ENCODE measurements around the gene PTPRM.

The PTPRM gene

DNA sequence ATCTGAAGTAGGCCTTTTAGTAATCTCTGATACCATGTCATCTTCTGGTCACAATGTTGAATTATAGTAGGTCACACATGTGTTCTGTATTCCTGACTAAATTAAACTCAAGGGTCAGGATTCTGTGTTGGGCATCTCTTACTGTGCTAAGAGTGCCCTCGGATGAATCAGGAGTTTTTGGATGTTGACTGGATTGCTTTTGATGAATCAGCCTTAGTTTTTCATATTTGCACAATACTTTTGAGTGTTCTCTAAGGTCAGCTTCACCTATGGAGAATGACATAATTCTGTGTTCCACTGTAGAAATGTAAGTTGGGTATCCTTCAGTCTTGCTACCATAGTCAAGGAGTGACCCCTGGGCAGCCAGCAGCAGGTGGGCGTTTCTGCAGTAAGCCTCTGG, 190.1 kb downstream of the PTPRM start:
- no peak for DNase-seq (ENCODE audit: low spot score)

- DNase-seq (ENCODE audit: low spot score) = no peak
Observed at GRCh38 chr18:7758764-7759163, 191.6 kb downstream of the PTPRM start.

DNA sequence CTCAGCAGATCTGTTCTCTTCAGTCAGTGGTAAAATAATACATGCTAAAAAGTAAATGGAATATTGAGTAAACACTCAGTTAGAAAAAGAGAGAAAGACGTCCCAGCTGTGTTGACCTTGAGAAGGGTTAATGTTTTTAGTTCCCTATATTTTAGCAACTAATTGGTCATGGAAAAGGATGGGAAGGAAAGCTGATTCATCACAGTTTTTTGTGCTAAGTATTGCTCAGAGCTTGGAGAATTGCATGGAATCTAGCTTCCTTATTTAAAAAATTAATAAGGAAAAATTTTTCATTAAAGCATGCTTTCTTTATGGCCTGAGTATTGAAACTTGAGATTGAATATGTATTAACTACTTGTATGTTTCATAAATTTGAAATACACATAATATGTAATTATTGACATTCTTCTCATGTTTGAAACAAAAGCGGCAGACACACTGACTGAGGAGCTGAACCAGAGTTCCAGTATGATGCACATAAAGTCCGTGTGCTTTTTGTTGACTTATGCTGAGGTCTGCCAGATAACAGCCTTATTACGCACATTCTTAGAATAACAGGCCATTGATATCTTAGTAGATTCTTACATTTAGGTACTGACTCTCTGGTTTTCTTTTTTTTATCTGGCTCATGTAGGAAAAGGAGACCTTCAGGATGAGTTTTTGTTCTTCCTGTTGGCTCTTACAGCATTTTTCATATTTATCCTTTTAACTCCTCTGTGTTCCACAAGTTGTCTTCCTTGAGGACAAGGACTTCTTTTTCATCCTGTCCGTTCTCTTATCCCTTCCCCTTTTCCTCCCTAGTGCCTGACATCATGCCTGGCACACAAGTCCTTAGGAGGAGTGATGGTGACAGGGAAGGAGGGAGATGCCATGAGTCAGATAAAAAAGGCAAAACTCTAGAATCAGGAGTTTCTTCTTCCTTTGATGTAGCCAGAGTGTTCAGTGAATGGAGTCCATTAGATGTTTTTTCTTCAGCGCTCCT, 194.1 kb downstream of the PTPRM start:
- DNase-seq (ENCODE audit: low spot score) = peak; percentile 48

GRCh38 chr18:7764405-7764804, 197.3 kb downstream of the PTPRM start:
- DNase-seq (ENCODE audit: low spot score) = peak; percentile 55

- no peak for DNase-seq (ENCODE audit: low spot score)
Observed at GRCh38 chr18:7766346-7766745, 199.2 kb downstream of the PTPRM start.

DNA sequence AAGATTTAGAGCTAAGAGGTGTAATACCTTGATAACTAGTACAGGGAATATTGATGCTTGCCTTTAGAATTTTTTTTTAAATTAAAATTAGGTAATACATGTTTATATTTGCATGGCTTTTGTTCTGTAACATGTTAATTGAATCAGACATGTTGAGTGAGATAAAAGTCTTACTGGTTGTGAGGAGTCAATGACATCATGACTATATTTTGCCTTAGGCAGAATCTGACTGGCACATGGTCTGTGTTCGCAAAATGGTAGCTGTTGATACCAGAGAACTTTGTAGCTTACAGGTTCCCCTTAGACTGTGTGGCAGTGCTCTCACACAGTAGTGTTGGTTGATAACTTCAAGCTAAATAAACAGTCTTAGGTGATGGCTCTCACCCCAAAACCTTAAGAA, 199.7 kb downstream of the PTPRM start:
- no peak for DNase-seq (ENCODE audit: low spot score)

DNA sequence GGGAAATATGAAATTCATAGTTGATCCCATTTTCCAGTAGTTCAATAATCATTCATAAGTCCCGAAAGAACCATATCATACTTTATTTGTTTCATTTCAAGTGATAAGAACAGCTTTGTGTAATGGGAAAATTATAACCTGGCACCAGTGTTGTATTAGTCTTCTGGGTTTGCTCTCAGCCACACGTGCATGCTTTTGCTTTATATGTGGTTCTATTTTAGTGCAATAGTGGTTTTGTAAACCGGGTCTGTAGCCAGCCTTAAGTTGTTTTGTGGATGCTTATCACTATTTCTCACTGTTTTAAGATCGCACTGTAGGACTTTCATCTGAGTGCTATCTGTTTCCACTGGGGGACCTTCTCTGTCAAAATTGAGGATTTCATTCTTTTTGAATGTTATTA, 203.8 kb downstream of the PTPRM start:
- DNase-seq (ENCODE audit: low spot score) = no peak

GRCh38 chr18:7772510-7772888, 205.4 kb downstream of the PTPRM start:
- DNase-seq (ENCODE audit: low spot score) = no peak

DNA sequence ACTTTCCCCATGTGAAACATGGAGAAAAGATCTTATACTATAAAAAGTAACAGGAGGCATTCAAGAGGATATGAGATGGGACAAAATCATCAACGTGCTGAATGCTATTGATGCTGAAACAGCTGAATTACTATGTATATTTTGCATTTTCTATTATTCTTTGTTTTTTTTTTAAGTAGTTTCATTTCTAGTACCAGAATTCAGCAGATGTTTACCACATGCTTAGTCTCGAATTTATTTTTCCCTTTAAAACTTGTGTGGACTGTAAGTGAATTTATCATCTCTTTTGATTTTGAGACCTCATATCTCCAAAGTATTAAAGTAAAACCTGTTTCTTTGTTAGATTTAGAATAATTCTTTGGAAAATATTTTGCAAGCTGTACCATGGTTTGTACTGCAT, 205.8 kb downstream of the PTPRM start:
- DNase-seq (ENCODE audit: low spot score) = no peak

DNA sequence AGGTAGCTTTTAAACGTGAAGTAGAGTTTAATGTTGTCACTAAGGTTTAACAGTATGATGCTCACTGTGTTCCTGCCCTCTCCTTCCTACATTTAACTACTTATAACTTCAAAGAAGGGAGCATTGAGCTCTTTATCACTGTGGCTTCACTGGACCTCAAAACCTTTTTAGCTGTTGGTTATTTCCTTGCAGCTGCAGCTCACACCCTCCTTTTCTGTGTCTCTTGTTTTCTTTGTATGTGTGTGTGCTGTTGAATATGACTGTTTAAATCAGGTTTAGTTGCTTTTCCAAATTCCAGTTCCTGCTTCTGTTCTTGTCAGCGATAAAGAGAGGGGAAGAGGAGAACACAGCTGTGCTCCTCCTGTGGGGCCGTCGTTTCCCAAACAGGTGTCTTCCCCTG, 208.0 kb downstream of the PTPRM start:
- no peak for DNase-seq (ENCODE audit: low spot score)

DNA sequence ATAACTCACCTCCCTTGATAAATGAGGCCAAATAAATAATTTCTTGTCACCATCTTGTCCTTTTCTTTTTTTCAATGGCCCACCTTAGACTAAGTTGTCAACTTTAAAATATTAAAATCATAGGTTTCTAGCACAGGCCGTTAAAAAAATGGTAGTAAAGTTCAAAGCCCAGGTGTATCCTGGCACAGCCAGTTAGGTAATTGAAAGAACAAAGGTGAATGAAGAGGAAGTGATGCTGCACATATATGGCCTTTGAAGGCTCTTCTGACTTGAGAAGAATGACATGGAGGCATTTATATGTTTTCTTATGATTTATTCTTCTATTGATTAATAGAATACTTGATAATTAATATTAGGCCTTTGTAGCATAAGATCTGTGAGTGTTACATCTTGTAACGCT, 208.7 kb downstream of the PTPRM start:
- DNase-seq (ENCODE audit: low spot score) = no peak

GRCh38 chr18:7778181-7778580, 211.1 kb downstream of the PTPRM start:
- no peak for DNase-seq (ENCODE audit: low spot score)

DNA sequence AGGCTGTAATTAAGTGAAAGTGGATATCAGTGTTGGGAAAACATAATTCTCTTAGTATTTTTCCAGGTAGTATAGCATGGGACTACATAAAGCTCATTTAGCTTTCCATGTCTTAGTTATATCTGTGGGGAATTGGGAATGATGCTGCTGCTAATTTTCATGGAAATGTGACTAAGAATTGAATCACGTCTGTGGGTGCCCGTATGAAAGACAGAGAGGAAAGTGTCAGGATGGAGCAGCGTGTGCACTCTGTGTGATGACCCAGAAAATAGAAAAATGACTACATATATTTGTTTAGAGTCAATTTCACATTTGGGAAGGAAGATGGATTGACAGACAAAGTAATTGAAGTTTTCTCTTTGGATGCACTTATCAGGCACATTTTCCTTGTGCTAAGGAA, 212.1 kb downstream of the PTPRM start:
- no peak for DNase-seq (ENCODE audit: low spot score)

- peak; percentile 89 for DNase-seq (ENCODE audit: low spot score)
Observed at GRCh38 chr18:7784171-7784570, 217.1 kb downstream of the PTPRM start.

GRCh38 chr18:7786569-7786968, 219.5 kb downstream of the PTPRM start:
- DNase-seq (ENCODE audit: low spot score) = peak; percentile 2

- DNase-seq (ENCODE audit: low spot score) = no peak
Observed at GRCh38 chr18:7787339-7787738, 220.2 kb downstream of the PTPRM start.

- peak; percentile 66 for DNase-seq (ENCODE audit: low spot score)
Observed at GRCh38 chr18:7789856-7790552, 222.9 kb downstream of the PTPRM start.

DNA sequence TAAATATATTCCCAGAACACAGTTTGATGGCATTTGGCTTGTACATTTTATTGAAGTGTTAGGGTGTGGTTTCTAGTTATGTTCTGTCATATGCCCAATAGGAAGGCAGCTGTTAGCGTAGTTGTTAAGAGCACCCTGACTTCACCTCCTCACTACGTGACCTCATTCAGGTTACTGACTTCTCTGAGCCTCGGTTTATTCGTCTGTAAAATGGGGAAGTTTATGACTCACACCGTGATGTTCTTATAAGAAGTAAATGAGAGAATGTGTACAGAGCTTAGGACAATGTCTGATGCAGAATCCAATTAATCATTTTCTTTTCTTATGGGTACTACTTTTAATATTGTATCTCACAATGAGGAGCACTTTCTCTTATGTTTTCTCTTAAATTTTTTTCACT, 226.0 kb downstream of the PTPRM start:
- no peak for DNase-seq (ENCODE audit: low spot score)

DNA sequence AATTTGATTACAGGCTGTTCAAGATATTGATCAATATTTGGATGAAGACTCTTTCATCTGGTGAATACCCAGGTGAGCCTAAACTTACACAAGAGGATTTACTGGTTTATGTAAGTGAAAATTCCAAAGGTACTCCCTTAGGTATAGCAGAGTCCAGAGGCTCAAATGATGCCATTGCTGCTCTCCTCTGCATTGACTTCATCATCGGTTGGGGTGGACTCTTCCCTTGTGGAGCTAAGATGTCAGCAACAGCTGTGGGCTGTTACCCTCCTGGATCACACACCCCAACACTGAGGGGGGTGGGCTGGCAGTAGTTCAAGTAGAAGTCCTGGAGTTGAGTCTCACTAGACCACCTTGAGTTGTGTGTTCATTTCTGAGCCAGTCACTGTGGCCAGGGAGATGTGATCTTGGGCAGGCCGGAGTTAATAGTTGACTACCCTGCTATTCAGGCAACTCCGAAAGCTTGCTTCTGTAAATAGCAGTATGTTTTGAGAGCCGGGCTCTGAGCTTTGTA, 236.9 kb downstream of the PTPRM start:
- DNase-seq (ENCODE audit: low spot score) = peak; percentile 54

- no peak for DNase-seq (ENCODE audit: low spot score)
Observed at GRCh38 chr18:7805096-7805495, 238.0 kb downstream of the PTPRM start.

DNA sequence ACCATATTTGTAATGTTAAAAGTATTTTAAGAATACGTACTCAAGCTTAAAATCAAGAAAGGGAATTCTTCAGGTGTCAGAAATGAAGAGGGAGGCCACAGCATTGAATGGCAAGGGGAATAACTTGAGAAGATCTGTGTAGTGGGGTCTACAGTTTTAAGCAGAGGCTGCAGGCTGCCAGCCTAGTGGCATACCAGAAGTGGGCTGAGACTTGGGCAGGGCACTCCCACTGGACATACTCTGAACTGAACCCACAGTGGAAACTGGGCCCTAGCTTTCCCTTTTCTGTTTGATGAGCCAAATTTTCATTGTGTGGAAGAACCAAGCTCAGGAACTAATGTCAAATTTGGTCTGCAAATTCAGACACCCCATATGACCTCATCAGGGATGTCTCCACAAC, 238.8 kb downstream of the PTPRM start:
- no peak for DNase-seq (ENCODE audit: low spot score)

DNA sequence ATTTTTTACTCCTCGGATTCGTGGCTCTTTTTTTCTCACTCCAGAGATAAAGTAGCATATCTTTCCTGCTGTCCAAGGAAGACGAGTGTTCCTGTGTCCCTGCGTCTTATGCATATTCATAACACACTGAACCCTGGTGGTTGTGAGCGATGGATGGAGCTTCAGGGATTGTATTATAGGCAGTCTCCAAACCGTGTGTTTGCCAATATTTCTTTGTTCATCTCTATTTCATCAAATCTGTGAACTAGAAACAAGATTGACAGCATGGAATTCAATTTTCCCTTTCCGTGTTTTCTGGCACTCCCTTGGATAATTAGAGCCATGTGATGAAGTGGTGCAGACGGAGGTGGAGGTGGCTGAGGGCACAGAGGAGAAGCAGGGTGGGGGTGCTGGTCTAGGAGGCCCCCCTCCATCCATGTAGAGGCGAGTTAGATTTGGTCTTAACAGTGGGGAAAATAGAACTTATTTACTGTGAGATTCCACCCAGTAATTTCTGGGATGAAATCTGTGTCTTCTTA, 240.9 kb downstream of the PTPRM start:
- no peak for DNase-seq (ENCODE audit: low spot score)

DNA sequence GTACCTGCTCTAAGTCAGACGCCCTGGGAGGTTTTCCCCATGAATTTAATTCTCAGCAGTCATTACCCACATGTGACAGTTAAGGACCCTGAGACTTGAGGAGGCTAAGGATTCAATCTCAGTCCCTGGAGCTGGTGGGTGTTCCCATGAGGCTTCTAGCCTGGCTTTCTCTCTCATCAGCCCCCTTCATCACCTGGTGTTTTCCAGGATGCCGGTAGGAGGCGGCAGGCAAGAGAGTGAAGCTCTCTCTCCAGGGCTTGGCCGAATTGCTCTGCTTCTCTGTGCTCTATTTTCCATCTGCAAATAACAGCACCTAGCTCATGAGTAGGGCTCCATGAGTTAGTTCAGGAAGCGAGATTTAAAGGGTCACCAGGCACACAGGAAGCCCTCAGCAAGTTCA, 241.9 kb downstream of the PTPRM start:
- no peak for DNase-seq (ENCODE audit: low spot score)

All from kidney tubule cell (primary cell).